ENCODE measurements around the gene AKAP7. TPM values are rescaled to one million over a fixed set of nuclear protein-coding genes. Genes with fewer than 3 reads are reported as not detected.
"Not testable (repeated sequence)": the region's sequence is repeated elsewhere in the genome, so short reads cannot be mapped to it uniquely, and the experiment has no call there.

AKAP7 gene
- polyA plus RNA-seq (ENCODE audit: insufficient read length in 4 of 4), result 10 to 100 TPM; 11.5 to 17.1 (median 14.4) TPM

DNA sequence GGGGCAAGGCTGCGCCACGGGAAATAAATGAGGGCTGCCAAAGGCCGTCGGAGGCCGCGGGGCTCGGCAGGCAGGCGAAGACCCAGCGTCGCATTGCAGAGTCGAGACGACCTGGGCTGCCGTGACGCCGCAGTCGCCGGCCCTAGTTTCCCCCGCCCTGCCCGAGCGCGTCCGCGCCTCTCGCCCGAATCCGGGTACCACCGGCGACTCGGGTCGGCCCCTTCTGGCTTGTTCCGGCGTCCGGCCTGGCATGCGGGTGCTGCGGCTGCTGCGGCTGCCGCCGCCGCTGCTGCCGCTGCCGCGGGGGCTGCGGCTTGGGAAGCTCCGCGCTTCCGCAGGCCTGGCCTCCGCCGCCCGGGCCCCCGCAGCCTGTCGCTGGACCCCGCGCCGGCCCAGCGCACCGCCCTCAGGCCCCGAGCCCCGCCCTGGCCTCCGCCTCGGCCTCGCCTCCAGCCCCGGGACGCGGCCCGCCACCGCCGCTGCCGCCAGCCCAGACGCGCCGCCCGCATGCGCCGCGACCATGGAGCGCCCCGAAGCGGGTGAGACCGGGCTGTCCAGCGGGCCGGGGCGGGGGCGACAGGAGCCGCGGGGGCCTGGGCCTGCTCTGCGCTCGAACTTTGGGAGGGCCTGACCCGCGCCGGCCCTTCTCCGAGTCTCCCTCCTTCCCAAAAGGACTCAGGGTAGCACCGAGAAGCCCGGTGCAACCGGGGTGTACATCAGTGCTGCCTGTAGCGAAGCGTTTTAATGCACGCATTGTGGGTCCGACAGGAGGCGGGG is at the start of gene AKAP7:
TSS of gene AKAP7 (plus strand) at position 224 of the 777 bp plus-strand sequence. CDS start at position 521, 297 bp downstream.
- peak; percentile 33 to 61 (median 55) for DNase-seq (ENCODE audit: low read depth in 4 of 4, low spot score in 3 of 4)

DNA sequence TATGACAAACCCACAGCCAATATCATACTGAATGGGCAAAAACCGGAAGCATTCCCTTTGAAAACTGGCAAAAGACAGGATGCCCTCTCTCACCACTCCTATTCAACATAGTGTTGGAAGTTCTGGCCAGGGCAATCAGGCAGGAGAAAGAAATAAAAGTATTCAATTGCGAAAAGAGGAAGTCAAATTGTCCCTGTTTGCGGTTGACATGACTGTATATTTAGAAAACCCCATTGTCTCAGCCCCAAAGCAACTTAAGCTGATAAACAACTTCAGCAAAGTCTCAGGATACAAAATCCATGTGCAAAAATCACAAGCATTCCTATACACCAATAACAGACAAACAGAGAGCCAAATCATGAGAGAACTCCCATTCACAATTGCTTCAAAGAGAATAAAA is 44.9 kb upstream of the AKAP7 start:
- DNase-seq (ENCODE audit: low read depth in 4 of 4, low spot score in 3 of 4), result not testable (repeated sequence)

DNA sequence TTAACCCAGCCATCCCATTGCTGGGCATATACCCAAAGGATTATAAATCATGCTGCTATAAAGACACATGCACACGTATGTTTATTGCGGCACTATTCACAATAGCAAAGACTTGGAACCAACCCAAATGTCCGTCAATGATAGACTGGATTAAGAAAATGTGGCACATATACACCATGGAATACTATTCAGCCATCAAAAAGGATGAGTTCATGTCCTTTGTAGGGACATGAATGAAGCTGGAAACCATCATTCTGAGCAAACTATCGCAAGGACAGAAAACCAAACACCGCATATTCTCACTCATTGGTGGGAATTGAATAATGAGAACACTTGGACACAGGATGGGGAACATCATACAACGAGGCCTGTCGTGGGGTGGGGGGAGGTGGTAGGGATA is 43.3 kb upstream of the AKAP7 start:
- DNase-seq (ENCODE audit: low read depth in 4 of 4, low spot score in 3 of 4), result not testable (repeated sequence)

DNA sequence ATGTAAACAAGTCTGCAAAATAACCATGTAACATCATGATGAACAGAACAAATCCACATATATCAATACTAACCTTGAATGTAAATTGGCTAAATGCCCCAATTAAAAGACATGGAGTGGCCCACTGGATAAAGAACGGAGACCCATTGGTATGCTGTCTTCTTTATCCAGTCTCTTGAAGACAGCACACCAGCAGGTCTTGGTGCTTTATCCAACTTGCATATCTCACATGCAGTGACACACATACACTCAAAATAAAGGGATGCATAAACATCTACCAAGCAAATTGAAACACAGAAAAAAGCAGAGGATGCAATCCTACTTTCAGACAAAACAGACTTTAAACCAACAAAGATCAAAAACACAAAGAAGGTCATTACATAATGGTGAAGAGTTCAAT is 41.9 kb upstream of the AKAP7 start:
- DNase-seq (ENCODE audit: low read depth in 4 of 4, low spot score in 3 of 4), result no peak

DNA sequence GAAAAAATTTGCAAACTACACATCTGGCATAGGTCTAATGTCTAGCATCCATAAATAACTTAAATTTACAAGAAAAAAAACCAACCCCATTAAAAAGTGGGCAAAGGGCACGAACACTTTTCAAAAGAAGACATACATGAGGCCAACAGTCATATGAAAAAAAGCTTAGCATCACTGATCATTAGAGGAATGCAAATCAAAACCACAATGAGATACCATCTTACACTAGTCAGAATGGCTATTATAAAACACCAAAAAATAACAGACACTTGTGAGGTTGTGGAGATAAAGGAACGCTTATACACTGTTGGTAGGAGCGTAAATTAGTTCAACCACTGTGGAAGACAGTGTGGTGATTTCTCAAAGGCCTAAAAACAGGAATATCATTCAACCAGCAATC is 38.5 kb upstream of the AKAP7 start:
- no peak for DNase-seq (ENCODE audit: low read depth in 4 of 4, low spot score in 3 of 4)

DNA sequence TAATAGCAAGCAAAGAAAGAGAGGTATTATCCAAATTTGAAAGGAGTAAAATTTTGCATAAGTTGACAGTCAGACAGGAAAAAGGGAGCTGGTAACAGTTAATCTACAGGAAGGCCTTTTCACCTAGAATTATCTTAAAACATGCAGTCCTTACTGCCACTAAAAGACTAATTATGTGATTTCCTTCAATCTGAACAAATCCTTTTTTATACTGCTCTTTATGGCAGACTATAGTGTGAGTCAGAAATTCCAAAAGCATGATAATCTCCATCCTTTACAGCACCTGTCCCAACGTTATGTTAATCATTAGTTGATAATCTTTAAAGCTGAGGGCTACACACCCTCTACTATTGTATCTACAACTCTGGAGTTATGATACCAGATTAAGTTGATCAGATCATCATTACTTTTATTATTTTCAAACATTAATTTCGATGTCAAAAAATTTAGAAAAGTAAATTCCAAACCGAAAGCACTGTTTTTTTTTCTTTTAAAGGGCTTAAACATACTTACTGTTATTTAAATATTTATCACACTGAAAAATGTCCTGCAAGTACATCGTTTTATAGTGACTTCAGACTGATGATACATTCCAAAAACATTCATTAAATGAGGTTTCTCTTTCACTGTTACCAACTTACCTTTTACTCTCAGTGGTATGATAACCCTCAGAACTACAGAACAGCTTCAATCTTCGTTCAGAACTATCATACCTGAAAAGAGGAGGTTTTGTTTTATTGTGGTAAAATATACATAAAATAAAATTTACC is 33.2 kb upstream of the AKAP7 start:
- DNase-seq (ENCODE audit: low read depth in 4 of 4, low spot score in 3 of 4), result no peak

DNA sequence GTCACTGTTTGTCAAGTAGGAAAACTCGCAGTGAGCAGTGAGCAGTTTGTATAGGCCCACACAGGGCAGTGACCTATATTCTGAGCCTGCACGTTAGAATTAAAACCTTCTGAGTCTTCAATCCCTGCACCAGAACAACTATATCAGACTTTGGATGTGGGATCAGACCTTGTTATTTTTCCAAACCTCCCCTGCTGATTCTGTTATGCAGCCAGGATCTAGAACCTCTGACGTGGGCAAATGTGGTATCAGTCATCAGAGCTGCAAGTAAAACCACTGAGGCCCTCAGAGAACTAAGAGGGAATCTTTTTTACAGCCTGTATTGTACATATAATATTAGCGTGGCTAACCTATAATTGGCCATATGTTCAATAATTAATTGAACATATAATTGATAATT is 32.0 kb upstream of the AKAP7 start:
- no peak for DNase-seq (ENCODE audit: low read depth in 4 of 4, low spot score in 3 of 4)

DNA sequence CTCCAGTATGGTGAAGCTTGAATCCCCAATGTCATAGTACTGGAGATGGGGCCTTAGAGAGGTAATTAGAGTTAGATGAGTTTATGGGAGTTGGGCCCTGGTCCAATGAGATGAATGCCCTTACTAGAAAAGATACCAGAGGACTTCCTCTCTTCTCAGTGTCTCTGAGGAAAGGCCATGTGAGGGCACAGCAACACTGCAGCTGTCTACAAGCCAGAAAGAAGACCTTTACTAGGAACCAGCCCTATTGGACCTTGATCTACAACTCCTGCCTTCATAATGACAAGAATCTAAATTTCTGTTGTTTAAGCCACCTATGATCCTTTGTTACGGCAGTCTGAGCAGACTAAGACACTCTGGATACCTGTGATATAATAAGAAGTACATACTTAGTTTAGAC is 31.4 kb upstream of the AKAP7 start:
- no peak for DNase-seq (ENCODE audit: low read depth in 4 of 4, low spot score in 3 of 4)

DNA sequence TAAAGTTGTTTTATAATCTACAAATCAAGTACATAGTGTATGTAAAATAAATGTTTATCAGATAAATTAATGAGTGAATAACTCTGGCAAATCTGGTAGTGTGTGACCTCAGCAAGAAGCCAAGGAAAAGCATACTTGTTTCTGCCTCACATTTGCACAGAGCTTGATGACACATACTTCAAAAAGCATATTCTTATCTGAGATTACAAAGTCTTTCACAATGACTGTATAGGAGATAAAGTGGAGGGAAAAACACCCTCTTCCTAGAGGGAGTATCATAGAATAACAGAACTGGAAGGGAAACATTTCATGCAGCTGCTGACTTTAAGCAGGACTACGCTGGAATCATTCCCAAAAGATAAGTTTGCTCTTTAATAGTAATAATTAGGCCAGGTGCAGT is 28.1 kb upstream of the AKAP7 start:
- DNase-seq (ENCODE audit: low read depth in 4 of 4, low spot score in 3 of 4), result no peak

DNA sequence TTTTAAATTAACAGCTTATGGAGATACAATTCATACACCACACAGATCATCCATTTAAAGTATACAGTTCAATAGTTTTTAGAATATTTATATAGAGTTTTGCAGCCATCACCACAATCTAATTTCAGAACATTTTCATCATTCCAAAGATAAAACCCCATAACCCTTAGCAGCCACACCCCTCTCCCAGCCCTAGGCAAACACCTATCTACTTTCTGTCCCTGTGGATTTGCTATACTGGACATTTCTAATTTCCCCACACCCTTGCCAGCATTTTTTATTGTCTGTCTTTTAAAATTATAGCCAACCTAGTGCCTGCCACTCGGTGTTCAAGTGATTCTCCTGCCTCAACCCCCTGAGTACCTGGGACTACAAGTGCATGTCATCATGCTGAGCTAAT is 23.0 kb upstream of the AKAP7 start:
- no peak for DNase-seq (ENCODE audit: low read depth in 4 of 4, low spot score in 3 of 4)

DNA sequence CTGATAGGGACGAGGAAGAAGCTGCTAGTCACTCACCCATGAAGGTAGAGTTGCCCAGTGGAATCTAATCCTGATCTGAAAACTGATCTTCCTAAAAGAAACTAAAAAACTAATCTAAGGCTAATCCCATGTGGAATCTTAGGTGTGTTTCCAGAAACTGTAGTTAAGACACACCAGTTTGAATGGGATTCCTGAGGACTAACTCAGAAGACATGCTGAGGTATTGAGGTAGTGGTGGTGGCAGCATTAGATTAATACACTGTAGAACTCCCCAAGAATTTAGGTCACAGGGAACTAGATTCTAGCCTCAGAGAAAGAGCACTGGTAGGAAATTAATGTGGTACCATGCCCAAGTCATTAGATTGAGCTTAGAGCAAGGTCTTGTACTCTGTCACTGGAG is 19.6 kb upstream of the AKAP7 start:
- DNase-seq (ENCODE audit: low read depth in 4 of 4, low spot score in 3 of 4), result no peak

DNA sequence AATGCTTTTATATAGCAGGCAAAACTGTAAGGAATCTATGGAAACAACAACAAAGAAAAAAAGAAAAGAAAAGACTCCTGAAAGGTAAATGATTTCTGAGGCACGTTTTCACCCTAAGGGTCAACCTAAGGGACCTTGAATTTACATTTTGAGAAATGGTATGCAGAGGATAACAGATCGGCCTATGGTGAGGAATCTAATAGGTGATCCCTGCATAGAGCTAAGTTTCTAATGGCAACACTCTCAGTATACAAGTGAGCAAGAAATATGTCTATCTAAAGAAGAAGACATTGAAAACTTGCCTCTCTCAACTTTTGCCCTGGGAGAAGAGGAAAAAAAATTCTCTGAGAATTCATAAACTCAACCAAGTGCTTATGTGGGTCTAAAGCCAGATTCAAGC is 18.9 kb upstream of the AKAP7 start:
- DNase-seq (ENCODE audit: low read depth in 4 of 4, low spot score in 3 of 4), result no peak

DNA sequence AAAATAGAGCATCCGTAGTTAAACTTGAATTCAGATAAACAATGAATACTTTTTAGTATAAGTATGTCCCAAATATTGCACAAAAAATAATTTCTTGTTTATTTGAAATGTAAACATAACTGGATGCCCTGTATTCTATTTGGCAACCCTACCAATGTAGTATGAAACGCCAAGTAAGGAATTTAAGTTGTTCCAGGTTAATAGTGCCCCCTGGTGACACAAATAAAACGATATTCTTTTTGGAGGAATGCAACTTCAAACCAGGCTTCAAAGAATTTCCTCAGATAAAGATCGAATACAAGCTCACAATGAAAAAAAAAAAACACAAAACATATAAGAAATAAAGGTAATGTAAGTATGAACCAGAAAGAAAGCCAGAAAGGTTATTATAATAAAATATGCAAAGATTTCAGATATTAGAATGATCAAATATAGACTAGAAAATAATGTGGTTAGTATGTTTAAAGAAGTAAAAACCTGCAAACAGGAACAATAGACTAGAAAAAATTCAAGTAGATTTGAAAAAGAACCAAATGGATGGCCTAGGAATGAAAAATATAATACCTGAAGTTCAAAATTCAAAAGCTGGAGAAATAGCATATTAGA is 18.4 kb upstream of the AKAP7 start:
- DNase-seq (ENCODE audit: low read depth in 4 of 4, low spot score in 3 of 4), result peak in 1 of 4 donors; percentile 16

DNA sequence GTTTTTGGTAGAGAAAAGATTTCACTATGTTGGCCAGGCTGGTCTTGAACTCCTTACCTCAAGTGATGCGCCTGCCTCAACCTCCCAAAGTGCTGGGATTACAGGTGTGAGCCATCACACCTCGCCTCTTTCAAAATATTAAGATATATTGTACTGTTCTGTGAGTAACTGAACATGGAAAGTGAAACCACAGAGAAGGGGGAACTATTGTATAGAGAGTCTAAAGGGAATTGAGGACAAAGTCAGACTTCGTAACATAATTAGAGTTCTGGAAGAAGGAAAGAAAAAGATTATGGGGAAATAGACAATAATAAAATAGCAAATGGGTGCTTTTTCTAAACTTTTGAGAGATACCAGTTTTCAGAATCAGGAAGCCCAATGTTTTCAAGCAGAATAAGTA is 17.4 kb upstream of the AKAP7 start:
- no peak for DNase-seq (ENCODE audit: low read depth in 4 of 4, low spot score in 3 of 4)

DNA sequence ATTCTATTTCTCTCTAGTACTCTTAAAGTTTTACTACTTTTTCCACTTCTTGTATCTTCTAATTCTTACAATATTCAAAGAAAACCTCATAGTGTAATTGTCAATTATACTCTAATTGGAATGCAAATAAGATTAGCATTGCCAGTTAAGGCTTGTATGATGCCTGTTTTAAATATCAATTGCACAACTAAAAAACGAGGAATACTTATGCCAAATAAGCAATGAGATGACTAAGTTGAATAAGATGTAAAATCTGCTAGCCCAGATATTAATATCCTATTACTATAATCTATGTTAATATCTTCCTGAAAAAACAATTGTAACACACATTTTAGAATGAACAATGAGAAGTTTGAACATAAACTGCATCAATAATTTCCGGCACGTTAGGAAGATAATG is 13.3 kb upstream of the AKAP7 start:
- DNase-seq (ENCODE audit: low read depth in 4 of 4, low spot score in 3 of 4), result no peak

DNA sequence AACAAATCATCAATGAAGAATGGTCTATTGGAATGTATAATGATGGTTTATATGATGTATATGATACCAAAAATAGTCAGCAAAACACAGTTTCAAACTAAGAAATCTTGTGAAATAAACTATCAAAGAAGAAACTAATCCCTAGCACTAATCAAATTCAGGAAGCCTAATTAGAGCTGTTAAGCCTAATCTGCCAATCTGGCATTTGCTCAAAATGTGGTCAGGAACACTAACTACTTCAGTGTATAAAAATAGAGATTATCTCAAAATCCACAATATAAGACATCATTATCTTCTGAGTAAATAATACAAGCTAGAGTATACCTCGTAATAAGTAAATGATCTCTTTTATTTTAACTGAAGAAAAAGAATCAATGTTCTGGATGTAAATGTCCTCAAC is 12.8 kb upstream of the AKAP7 start:
- DNase-seq (ENCODE audit: low read depth in 4 of 4, low spot score in 3 of 4), result no peak

DNA sequence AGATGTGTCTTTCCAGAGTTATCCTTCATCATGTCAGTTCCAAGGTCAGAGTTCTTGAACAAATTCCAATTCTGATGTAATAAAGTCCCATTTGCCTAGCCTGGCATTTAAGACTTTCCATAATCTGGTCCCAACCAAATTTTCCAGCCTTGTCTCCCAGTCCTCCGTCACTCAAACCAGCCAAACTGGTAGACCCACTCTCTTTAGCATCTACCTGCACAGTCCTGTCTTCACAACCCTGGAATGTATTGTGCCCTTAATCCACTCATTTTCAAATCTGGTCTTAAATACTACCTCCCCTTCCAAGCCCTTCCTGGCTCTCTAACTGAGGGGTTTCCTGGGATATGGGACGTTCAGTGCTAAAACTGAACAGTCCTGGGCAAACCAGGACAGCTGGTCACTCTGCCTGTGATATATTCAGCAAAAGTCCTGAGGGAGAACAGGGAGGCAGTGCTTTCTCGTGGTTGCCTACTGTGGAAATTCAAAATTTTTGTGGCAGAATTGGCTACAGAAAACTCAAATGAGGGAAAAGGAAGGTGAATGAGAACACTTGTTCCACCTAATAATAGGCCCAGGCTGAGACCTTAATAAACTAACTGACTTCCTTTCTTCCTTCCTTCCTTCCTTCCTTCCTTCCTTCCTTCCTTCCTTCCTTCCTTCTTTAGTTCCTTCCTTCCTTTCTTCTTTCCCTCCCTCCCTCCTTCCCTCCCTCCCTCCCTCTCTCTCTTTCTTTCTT is 10.8 kb upstream of the AKAP7 start:
- DNase-seq (ENCODE audit: low read depth in 4 of 4, low spot score in 3 of 4), result no peak

DNA sequence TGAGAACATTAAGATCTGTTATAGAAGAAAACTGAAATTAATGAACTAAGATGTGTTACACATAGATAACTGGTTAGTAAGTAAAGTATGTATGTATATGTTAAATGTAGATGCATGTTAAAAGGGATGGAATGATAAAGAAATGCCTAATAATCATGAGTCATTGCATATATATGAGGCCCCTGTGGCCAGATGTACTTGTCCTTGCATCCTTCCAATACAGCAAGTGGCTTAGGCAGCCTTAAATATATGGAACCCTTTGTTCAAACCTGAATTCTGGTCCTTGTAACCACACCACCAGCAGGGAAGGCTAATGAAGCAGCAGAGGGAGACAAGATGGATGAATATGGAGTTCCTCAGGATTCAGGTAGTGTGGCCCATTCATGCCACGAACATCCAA is 9.8 kb upstream of the AKAP7 start:
- no peak for DNase-seq (ENCODE audit: low read depth in 4 of 4, low spot score in 3 of 4)

DNA sequence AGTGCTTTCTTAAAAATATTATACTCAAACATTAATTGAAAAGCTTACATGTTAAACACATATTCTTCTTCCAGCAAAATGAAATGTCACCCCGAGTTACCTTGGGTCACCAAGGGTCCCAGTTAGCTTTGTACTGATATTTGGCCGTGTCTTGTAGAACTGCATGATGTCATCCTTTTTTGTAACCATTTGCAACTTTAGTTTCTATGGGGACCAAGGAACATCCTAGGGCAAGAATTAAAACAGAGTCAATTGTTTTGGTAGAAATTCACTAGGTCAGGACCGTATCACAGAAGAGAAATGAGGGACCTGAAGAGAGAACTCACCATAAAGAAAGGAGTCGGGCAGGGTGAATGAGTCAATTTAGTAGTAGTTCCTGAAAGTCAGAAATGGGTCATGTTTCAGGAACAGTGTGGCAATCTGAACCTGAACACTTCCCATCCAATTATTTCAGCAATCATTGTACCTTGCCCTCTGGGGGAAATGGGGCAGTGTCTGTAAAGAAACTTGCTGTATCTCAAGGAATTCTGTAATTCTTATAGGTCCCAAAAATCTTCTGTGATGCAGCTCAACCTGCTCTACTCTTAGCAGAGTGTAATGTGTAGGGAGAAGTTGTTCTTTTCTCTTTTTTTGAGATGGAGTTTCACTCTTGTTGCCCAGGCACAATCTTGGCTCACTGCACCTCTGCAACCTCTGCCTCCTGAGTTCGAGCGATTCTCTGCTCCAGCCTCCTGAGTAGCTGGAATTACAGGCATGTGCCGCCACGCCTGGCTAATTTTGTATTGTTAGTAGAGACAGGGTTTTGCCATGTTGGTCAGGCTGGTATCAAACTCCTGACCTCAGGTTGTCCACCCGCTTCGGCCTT is 5.3 kb upstream of the AKAP7 start:
- DNase-seq (ENCODE audit: low read depth in 4 of 4, low spot score in 3 of 4), result no peak

DNA sequence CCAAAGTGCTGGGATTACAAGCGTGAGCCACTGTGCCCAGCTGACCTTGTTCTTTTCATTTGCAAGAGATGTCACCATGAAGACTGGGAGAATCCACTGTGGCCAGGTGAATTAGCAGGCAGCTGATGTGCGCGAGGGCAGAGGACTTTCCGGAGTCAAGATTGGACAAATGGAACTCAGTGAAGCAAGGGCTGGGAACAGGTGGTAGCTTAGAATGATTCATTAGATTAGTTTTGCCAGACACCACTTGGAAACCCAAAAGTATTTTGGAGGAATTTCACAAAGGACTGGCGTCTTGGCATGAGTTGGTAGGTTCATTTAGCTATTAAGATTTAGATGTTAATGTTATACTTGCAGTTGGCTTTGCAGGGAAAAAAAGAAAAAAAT is 4.7 kb upstream of the AKAP7 start:
- DNase-seq (ENCODE audit: low read depth in 4 of 4, low spot score in 3 of 4), result no peak

Measured in right renal pelvis (tissue), 4 donors.